ENCODE measurements around the gene MAB21L4. TPM values are rescaled to one million over a fixed set of nuclear protein-coding genes. Genes with fewer than 3 reads are reported as not detected.

MAB21L4 gene
- total RNA-seq, 4 donors from 2014 or later, result 0.83 TPM; not detected in 3

DNA sequence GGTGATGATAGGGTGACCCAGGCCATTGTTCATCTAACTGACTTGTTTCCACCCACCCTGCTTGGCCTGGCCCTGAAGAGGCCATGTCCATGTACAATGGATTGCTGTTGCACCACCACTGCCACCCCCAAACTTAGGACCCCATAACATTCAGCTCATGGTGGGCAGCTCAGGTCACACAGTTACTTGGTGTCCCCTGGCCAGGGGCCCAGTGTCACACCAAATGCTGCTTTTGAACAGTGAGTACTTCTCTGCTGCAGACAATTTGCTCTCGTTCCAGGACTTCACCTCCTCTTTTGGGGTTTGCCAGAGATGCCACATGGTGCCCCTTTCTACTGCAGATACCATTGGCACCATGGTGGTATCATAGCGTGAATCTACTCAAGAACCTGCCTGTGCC lies 11.7 kb downstream of the MAB21L4 start:
- Histone ChIP-seq H3K36me3 (no peaks in the 10 kb centered on the region), H3K4me3 (no peak overlapping the region), H3K4me1 (no peaks in the 10 kb centered on the region), H3K9me3 (no peaks in the 10 kb centered on the region), H3K27ac (replicated peaks in 1 of 4) (no peak overlapping the region), H3K27me3 (no peaks in the 10 kb centered on the region)
- intact Hi-C loops (cut with DNase I), result no loop called here
- DNase-seq (ENCODE audit: extremely low spot score), result no peak
- TF ChIP-seq EP300 (IDR thresholded peaks at IDR 0.05) (no peak), POLR2AphosphoS5 (IDR thresholded peaks at IDR 0.05) (no peak), POLR2A (IDR thresholded peaks at IDR 0.05; ENCODE audit: low read depth) (no peak)
- TF ChIP-seq, protein P1, sequence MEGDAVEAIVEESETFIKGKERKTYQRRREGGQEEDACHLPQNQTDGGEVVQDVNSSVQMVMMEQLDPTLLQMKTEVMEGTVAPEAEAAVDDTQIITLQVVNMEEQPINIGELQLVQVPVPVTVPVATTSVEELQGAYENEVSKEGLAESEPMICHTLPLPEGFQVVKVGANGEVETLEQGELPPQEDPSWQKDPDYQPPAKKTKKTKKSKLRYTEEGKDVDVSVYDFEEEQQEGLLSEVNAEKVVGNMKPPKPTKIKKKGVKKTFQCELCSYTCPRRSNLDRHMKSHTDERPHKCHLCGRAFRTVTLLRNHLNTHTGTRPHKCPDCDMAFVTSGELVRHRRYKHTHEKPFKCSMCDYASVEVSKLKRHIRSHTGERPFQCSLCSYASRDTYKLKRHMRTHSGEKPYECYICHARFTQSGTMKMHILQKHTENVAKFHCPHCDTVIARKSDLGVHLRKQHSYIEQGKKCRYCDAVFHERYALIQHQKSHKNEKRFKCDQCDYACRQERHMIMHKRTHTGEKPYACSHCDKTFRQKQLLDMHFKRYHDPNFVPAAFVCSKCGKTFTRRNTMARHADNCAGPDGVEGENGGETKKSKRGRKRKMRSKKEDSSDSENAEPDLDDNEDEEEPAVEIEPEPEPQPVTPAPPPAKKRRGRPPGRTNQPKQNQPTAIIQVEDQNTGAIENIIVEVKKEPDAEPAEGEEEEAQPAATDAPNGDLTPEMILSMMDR (IDR thresholded peaks at IDR 0.05), result no peak
- WGBS, result 100% methylated on average over 2 of the region's 2 CpGs

DNA sequence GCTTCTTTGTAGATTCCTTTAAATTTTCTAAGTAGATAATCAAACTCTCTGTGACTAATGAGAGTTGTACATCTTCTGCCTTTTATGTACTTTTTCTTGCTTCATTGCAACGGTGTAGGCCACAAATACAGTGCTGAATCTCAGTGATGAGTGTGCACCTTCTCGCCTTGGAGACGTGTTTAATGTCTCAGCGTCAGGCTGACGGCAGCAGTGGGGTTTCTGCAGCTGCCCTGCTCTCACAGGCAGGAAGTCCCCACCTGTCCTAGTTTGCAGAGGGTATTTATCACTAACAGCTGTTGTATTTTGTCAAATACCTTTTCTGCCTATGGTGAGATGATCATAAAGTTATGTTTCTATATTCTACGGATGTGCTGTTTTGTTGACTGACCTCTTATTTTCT lies 14.0 kb downstream of the MAB21L4 start:
- TF ChIP-seq EP300 (IDR thresholded peaks at IDR 0.05), result no peak
- no peak for TF ChIP-seq POLR2AphosphoS5 (IDR thresholded peaks at IDR 0.05)
- TF ChIP-seq POLR2A (IDR thresholded peaks at IDR 0.05; ENCODE audit: low read depth), result no peak
- TF ChIP-seq, protein P1 (IDR thresholded peaks at IDR 0.05), result no peak
- no peaks in the 10 kb centered on the region for H3K36me3 ChIP-seq
- no peak overlapping the region for H3K4me3 ChIP-seq
- intact Hi-C loops (cut with DNase I), result no loop called here
- H3K9me3 ChIP-seq, result no peaks in the 10 kb centered on the region
- no peaks in the 10 kb centered on the region for H3K27me3 ChIP-seq
- no peak for DNase-seq (ENCODE audit: extremely low spot score)
- H3K27ac ChIP-seq (replicated peaks in 1 of 4), result no peak overlapping the region
- WGBS, result 44% methylated on average over 6 of the region's 6 CpGs
- H3K4me1 ChIP-seq, result no peaks in the 10 kb centered on the region

DNA sequence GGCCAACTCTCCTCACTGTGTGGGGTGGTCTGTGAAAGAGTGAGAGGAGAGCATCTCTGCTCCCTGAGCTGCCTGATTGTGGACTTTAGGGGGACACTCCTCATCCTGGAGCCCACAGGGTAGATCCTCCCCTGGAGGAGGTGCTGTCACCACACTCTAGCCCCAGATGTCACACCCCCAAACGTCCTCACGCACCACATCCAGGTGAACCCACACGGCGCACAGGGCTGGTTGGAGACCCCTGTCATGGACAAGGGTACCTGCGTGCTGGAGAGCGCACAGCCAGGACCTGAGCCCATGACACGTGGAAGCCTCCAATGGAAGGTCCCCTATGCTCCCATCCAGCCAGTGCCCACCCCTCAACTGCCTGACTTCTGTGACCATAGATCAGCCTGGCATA lies 16.9 kb downstream of the MAB21L4 start:
- intact Hi-C loops (cut with DNase I), result no loop called here
- TF ChIP-seq, protein P1 (IDR thresholded peaks at IDR 0.05), result no peak
- TF ChIP-seq POLR2A (IDR thresholded peaks at IDR 0.05; ENCODE audit: low read depth) (no peak), POLR2AphosphoS5 (IDR thresholded peaks at IDR 0.05) (no peak), EP300 (IDR thresholded peaks at IDR 0.05) (no peak)
- no peaks in the 10 kb centered on the region for H3K4me1 ChIP-seq
- H3K36me3 ChIP-seq, result no peaks in the 10 kb centered on the region
- H3K9me3 ChIP-seq, result no peaks in the 10 kb centered on the region
- H3K27me3 ChIP-seq, result no peaks in the 10 kb centered on the region
- WGBS, result 74% methylated on average over 6 of the region's 7 CpGs
- no peak overlapping the region for H3K4me3 ChIP-seq
- no peak for DNase-seq (ENCODE audit: extremely low spot score)
- H3K27ac ChIP-seq (replicated peaks in 1 of 4), result no peak overlapping the region

DNA sequence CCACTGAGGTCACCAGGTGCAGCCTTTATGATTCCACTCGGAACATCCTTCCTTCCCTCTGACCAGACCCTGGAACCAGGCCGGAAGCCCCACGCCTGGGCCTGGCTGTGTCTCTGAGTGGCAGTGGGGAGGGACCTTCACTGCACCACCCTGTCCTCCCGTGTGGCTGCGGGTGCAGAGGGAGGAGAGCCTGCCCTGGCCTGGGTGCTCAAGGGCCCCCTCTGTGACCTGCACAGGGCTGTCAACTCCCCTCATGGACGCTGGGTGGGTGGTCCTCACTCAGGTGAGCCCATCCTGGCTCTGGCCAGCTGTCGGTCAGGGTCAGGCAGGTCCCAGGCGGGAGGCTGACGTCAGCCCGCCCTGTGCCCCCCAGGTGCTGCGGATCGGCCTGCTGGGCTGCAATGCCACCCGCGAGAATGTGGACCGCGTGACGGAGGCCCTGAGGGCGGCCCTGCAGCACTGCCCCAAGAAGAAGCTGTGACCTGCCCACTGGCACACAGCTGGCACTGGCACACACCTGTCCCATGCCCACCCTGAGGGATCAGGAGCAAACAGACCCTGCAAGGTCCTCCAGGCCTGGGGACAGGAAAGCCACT lies 17.5 kb downstream of the MAB21L4 start:
- WGBS, result 83% methylated on average over 4 of the region's 18 CpGs
- DNase-seq (ENCODE audit: extremely low spot score), result no peak
- intact Hi-C loops (cut with DNase I), result no loop called here

More for the DNA sequence above, 17.5 kb downstream of the MAB21L4 start:
- Histone ChIP-seq H3K27me3 (no peaks in the 10 kb centered on the region), H3K9me3 (no peaks in the 10 kb centered on the region), H3K4me3 (no peak overlapping the region), H3K4me1 (no peaks in the 10 kb centered on the region), H3K27ac (replicated peaks in 1 of 4) (no peak overlapping the region), H3K36me3 (no peaks in the 10 kb centered on the region)
- TF ChIP-seq POLR2A (IDR thresholded peaks at IDR 0.05; ENCODE audit: low read depth) (no peak), POLR2AphosphoS5 (IDR thresholded peaks at IDR 0.05) (no peak), EP300 (IDR thresholded peaks at IDR 0.05) (no peak)
- TF ChIP-seq, protein P1 (IDR thresholded peaks at IDR 0.05), result no peak

Data from esophagus muscularis mucosa (tissue), 4 donors.